ENCODE measurements around the gene CCDC12. TPM values are rescaled to one million over a fixed set of nuclear protein-coding genes. Genes with fewer than 3 reads are reported as not detected.
"Not testable (repeated sequence)": the region's sequence is repeated elsewhere in the genome, so short reads cannot be mapped to it uniquely, and the experiment has no call there.

The CCDC12 gene
- total RNA-seq, 1 donor from 2014 or later, result 35.6 TPM

DNA sequence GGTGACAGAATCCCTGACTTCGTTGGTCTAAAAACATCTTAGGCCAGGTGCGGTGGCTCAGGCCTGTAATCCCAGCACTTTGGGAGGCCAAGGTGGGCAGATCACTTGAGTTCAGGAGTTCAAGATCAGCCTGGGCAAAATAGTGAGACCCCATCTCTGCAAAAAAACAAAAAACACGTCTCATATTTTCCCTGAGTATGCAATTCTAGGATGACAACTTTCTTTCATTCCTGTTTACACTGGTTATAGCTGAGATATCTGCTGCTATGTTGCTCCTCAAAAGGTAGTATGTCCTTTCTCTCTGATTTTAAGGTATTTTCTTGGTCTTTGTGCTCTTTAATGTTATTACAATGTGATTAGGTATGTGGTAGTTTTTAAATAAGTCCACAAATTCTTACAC, 59.7 kb downstream of the CCDC12 start:
- intact Hi-C loops (cut with DNase I), result no loop called here

DNA sequence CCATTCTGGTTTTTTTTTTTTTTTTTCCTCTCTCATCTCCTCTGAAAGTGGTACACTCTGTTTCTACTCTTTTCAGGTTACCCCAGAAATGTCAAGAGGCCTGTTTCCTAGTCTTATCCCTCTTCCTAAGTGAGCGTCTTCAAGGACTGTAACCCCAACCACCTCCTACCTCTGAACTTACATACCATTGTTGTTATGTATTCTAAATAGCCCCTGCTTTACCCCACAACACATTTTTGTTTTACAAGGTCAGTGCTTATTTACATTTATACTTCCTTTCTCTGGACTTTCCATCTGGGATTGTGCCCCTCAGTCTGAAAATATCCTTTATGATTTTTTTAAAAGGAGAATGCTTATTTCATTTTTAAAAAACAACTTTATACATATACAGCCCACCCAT, 60.3 kb downstream of the CCDC12 start:
- intact Hi-C loops (cut with DNase I), result no loop called here
- no peak for DNase-seq (ENCODE audit: low spot score)

More for the DNA sequence above, 59.7 kb downstream of the CCDC12 start:
- DNase-seq (ENCODE audit: low spot score), result no peak

DNA sequence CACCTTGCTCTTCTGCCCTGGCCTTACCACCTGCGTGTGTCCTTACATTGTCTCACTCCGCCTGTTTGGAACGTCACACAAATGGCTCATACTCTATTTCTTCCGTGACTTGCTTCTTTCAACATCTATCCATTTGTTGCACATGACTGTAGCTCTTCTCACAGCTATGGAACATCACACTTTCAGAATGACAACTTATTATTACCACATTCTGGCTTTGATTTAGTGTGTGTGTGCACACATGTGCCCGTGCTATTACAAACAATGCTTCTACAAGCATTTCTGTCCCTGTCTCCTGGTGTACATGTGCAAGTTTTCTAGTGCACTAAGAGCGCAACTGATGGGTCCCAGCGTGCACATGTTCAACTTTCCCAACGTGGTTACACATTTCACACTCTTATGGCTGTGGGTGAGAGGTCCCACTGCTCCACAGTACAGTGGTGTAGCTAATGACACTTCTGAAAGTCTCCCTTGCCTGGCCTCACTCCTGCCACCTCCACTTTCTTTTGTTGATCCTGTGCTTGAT, 61.2 kb downstream of the CCDC12 start:
- peak; percentile 22 for DNase-seq (ENCODE audit: low spot score)
- intact Hi-C loops (cut with DNase I), result no loop called here

DNA sequence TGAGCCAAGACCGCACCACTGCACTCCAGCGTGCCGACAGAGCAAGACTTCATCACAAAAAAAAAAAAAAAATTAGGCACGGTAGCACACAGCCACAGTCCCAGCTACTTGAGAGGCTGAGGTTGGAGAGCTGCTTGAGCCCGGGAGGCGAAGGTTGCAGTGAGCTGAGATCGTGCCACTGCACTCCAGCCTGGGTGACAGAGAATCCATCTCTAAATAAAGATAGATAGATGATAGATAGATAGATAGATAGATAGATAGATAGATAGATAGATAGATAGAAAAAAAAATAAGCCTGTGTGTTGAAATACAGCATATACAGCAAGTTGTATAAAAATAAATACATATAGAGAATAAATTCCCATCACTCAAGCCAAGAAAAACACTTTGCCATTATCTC, 61.7 kb downstream of the CCDC12 start:
- DNase-seq (ENCODE audit: low spot score), result no peak
- intact Hi-C loops (cut with DNase I), result no loop called here

DNA sequence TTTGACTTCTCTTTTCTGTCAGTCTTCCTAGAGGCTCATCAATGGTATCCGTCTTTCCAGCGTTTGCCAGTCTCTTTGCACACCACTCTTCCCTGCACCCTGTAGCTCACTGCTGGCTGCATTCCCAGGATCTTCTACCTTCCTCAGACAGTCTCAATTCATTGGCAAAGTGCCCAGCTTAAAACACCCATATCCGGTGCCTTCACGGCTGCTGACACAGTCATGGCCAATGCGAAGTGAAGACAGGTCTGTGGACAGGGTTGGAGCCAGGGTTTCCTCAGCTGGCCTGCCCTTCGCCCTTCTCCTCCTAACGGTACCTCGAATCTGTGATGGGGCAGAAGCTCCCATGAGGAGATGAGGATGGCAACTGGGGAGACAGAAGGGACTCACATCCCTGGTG, 62.9 kb downstream of the CCDC12 start:
- intact Hi-C loops (cut with DNase I), result no loop called here
- DNase-seq (ENCODE audit: low spot score), result peak; percentile 75

DNA sequence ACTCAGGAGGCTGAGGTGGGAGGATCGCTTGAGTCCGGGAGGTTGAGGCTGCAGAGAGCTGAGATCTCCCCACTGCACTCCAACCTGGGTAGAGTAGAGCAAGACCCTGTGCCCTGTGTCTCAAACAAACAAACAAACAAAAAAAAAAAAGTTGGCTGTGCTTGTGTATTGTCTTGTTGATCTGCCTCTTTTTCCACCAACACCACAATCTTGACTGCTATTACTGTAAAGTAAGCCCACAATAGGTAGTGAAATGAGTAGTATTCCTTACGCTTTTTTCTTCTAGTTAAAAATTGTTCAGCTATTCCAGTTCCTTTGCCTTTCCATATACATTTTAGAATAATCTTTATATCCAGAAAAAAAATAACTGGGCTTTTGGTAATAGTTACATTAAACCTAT, 63.6 kb downstream of the CCDC12 start:
- DNase-seq (ENCODE audit: low spot score), result no peak
- intact Hi-C loops (cut with DNase I), result no loop called here

DNA sequence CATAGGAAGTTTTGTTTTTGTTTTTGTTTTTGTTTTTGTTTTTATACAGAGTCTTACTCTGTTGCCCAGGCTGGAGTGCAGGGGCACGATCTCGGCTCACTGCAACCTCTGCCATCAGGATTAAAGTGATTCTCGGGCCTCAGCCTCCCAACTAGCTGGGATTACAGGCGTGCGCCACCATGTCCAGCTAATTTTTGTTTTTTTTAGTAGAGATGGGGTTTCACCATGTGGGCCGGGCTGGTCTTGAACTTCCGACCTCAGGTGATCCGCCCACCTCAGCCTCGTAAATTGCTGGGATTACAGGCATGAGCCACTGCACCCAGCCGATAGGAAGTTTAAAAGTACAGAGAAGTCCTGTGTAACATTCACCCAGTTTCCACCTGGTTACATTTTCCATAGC, 65.6 kb downstream of the CCDC12 start:
- intact Hi-C loops (cut with DNase I), result not testable (repeated sequence)
- DNase-seq (ENCODE audit: low spot score), result peak; percentile 12

DNA sequence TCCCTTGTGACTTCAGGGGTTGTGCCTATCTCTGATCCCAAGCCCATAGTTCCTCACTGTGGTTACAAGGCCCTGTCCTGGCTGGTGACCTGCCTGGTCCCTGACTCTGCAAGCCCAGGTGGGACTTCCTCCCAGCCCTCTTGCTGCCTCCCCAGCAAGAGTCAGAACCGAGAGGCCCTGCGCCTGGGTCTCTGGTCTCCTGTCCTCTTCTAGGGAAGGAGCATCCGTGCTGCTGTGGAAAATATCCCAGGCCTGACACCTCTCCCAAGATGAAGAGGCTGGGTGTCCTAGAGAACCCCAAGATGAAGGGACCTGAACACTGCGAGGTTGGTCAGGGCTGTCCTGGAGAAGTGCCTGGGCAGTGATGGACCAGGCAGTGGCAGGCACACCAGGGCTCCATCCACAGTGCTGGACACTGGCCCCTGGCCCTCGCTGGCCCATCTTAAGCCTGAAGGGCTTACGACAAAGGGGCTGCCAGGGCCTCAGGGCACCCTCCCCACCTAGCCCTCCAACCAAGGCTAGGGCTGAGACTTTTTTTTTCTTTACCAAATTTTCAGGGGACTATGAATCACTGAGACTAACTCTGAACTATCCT, 66.3 kb downstream of the CCDC12 start:
- intact Hi-C loops (cut with DNase I), result no loop called here
- no peak for DNase-seq (ENCODE audit: low spot score)

DNA sequence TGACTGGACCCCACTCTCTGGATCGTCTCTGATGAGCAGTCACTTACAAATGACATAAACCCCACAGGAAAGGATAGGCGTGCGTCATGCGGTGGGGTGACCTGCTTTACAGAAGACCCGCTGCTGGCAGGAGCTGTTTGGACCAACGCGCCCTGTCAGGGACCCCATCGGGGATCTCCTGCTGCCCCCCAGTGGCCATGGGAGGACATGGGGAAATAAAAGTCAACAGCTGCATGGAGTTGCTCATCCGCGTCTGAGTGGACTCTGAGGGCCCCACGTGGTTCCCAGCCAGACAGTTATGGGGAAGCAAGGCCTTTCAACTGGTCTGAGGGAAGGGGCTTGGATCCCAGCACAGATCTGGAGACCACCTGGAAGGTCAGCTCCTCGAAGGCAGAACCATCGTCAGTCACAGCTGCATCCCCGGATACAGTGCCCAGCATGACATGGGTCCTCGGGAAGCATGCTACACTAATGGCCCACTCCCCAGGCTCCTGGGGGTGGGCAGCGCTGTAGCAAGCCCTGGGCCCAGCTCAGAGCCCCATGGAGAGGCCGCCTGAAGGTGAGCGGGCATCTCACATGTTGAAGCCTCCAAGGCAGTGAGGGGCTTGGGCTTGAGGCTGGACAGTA, 66.9 kb downstream of the CCDC12 start:
- peak; percentile 89 for DNase-seq (ENCODE audit: low spot score)
- intact Hi-C loops (cut with DNase I), result loop anchor here (1.0 kb wide), 2 partner anchors 42 to 204 kb away; no protein-coding TSS in a partner anchor

DNA sequence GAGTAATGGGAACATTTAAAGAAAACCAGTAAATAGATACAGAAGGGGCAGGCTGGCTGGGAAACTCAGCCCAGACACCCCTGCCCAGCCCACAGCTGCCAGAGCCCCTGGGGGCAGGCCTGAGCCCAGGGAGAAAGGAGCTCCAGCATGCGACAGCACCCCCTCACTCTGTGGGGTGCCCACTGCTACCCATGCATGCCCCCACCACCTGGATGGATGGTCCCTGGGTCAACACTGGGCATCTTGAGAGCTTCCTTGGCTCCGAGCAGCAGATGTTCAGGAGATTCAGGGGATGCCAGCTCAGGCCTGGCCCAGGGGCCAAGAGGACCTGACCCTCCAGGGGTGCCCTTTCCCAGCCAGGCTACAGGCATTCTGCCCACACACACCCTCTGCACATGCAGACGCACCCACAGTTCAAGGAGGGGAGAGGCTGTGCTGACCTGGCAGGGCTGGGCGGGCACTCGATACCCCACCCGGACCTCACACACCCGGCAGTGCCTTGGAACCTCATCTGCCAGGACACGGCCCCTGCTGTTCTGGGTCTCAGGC, 67.5 kb downstream of the CCDC12 start:
- intact Hi-C loops (cut with DNase I), result loop anchor here (1.0 kb wide), 2 partner anchors 42 to 204 kb away; no protein-coding TSS in a partner anchor
- peak; percentile 15 for DNase-seq (ENCODE audit: low spot score)

DNA sequence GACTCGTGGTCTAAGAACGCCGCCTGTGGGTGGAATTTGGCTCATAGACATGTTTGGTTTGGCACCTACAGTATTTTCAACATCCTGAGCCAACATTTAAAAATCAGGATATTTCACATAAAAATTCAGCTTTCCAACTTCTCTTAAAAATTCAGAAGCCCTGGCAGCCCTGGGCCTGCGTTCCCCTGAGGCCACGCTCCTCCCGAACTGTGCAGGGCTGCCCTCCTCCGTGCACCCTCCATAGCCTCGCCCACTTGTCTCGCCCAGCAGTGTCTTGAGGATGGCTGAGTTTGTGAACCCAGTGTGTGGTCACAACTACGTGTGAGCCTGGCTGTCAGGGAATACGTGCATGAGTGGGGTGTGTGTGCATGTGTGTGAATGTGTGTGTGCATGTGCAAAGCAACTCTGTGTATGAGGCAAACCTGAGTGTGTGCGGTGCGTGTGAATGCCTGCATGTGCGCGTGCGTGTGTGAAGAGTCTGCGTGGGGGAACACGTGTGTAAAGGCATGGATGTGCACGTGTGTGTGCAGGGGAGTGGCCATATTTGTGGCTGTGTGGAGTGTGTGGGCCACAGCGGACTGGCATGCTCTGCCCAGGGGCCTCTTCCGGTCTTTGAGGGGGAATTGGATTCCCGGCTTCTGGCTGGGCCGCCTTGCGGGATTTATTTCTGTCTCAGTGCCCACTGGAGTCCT, 68.1 kb downstream of the CCDC12 start:
- intact Hi-C loops (cut with DNase I), result no loop called here
- DNase-seq (ENCODE audit: low spot score), result peak; percentile 44

DNA sequence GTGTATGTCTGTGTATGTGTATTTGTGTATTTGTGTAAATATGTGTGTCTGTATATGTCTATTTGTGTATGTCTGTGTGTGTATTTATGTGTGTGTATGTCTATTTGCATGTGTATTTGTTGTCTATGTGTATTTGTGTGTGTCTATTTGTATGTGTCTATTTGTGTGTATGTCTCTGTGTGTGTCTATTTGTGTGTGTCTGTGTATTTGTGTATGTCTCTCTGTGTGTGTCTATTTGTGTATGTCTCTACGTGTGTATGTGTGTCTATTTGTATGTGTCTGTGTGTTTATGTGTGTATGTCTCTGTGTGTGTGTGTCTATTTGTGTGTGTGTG, 68.6 kb downstream of the CCDC12 start:
- no peak for DNase-seq (ENCODE audit: low spot score)
- intact Hi-C loops (cut with DNase I), result no loop called here

DNA sequence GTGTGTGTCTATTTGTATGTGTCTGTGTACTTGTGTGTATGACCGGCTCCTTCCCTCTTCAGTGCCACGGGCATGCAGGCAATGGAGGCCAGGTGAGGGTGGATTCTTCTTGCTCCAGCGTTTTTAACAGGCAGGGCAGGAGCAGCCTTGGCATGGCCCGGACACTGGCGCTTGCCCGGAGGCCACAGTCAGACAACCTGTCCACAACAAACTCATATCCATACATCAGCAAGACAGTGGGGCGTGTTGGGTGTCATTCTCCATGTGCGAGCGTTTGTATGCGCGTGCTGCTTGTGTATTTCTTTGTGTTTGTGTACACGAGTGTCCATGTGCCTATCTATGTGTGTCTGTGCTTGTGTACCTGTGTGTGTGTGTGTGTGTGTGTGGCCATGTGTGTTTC, 69.3 kb downstream of the CCDC12 start:
- intact Hi-C loops (cut with DNase I), result no loop called here
- DNase-seq (ENCODE audit: low spot score), result peak; percentile 38

DNA sequence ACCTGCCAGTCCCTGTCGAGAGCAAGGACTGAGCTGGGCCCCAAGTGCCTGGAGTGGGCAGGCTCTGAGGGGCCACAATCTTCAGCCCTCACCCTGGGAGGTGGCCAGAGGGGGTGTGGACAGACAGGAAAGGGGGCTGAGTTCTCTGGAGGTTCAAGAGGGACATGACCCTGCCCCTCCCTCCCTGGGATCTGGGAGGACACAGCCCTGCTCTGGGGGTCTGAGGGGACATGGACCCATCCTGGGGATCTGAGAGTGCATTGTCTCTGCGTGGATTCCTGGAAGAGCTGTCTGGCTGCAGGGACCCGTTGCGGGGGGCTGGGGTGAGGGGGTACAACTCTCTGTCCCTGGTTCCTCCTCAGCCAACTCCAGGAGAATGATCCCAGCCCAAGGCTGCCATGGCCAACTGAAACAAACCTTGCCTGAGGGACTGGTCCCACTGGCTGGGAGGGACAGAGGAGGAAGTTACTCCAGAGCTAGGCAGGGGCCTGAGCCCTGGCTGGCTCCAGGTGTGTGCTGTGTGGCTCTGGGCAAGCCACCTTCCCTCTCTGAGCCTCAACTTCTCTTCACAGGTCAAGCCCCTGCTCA, 70.0 kb downstream of the CCDC12 start:
- intact Hi-C loops (cut with DNase I), result no loop called here
- DNase-seq (ENCODE audit: low spot score), result peak; percentile 71

DNA sequence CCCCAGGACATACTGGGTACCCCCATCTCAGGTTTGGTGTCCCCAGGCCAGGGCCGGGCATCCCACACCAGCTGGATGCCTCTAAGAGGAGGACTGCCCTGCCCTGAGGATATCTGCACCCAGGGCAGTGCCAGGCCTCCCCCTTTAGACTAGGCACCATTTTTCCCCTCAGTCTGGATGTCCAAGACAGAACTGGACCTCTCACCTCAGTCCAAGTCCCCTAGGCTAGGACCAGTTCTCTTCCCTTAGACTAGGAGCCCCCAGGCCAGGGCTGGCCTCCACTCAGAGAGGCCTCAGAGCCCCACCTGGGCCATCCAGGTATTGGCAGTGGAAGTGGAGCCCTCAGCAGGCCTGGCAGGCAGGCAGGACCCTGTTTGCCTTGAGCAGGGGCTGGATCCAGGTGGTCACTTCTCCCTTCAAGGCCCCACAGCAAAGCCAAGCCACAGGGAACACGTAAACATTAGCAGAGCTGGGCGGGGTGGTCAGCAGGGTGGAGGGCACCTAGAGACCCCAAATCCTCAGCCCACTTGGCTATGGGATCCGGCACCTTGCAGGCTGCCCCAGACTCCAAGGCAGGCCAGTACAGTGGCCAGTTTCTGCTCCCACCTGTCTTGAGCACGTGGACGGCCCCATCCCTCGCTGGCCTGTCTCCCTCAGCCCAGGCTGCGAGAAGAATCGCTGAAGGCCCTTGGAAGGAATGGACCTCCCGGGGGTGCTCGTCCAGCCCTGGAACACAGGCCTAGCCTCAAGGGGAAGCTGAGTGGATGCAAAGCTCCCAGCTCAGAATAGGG, 70.7 kb downstream of the CCDC12 start:
- peak; percentile 70 for DNase-seq (ENCODE audit: low spot score)
- intact Hi-C loops (cut with DNase I), result no loop called here

DNA sequence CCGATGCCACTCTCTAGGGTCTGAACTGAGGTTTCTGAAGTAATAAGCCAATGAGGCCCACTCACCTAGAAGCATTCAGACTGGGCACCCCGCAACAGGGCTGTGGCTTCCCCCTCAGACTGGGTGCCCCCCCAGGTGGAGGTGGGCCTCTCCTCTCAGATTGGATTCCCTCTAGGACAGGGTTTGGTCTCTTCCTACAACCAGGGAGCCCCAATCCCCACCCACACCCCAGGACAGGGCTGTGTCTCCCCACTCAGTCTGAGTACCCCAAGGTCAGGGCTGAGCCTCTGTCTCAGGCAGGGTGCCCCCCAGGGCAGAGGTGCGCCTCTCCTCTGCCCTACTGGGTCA, 71.4 kb downstream of the CCDC12 start:
- intact Hi-C loops (cut with DNase I), result no loop called here
- peak; percentile 12 for DNase-seq (ENCODE audit: low spot score)

DNA sequence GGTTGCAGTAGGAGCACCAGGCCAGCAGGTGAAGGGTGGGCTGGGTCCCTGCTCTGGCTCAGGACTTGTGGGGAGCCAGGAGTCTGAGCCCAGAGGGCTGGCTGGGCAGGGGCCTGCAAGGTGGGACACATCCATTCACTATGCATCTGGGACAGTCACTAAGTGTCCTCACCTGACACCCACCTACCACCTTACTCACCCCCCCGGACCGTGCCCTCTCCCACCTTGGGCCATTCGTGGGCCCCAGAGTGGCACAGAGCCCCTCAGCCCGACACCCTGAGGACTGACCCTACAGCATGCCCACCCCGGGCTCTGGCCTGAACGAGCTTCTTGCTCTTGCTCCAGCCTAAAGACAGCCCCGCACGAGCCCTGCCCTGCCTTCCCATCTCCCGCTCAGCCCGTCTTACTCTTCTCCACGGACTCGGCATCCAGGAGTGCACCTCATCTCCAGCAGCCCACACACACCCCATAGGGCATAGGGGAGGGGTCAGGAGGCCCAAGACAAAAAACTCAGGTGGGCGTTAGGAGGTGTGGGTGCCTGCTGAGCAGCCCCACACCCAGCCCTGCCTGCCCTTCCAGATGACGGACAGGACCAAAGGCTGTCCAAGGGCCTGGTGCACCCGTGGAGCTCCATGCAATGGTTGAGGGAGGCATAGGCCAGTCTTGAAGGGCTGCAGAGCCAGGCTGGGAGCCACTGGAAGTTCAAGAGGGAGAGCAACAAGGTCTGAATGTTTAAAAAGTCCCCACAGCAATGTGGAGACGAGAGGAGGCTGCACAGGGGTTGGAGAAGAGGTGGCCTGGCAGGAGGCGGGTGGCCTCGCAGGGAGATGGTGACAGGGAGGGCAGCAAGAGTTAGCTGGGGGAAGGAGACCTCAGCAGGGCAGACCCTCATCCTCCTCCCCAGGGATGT, 72.0 kb downstream of the CCDC12 start:
- intact Hi-C loops (cut with DNase I), result no loop called here
- peak; percentile 69 for DNase-seq (ENCODE audit: low spot score)
